GM10847 (cell line): ENCODE results near the gene RAB40B.

Experiments used
- POLR2A ChIP-seq: IDR thresholded peaks from 2 replicates; pipeline ENCODE4 v1.6.1; 2011; ENCODE audit not compliant: insufficient read length; ENCODE audit errors: extremely low read depth

Gene RAB40B

GRCh38 chr17:82638183-82638773 is 60.2 kb downstream of the RAB40B start:
- TF ChIP-seq POLR2A: no peak

DNA sequence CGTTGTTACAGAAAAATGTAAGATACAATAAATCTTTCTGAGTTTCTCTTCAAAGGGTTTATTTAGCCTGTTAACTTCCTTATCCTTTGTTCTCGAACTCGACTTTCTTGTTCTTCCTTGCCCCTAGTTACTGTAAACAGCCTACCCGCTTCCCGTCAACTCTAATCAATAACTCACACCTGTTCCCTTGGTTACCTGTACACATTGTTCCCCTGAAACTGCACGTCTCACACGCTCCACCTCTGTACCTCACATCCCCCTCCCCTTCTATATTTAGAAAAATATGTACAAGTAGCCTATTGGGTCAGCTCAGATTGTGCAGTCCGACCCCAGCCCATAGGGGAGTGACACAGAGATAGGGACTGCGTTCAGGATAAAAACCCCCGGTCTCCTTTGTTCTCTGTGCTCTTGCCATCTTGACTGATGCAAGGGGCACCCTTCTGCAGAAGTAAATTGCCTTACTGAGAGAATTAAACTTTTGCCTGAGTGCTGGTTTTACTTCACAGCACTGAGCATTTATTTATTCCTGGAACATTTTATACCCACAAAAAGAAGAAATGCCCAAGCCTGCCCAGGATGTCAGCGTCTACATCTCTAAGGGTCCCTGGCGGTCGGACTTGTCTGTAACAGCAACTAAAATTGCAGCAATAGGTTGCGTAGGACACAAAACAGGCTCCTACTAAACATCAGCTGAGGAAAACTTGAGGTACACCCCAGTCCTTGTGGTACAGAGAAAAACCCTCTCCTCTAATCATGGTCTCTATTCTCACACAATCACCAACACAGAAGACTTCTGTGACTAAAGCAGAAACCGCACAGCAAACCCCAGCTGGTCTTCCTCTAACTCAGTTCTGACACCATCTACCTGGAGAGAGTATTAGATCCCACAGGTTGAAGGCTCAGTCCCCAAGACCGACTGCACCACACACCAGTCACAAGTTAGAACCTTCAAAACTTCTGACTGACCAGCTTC is 61.6 kb downstream of the RAB40B start:
- TF ChIP-seq POLR2A: no peak

DNA sequence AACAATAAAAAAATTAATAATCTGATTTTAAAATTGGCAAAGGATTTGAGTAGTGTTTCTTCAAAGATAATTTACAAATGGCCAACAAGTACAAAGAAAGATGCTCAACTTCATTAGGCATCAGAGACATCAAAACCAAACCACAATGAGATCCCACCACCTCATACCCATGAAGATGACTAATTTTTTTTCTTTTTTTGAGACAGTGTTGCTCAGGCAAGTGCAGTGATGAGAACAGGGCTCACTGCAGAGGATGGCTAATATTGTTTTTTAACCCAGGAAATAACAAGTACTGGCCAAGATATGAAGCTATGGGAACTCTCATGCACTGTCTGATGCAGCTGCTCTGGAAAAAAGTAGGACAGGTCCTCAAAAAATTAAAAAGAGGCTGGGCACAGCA is 65.2 kb downstream of the RAB40B start:
- no peak for TF ChIP-seq POLR2A

GRCh38 chr17:82632451-82632850 is 66.0 kb downstream of the RAB40B start:
- no peak for TF ChIP-seq POLR2A

DNA sequence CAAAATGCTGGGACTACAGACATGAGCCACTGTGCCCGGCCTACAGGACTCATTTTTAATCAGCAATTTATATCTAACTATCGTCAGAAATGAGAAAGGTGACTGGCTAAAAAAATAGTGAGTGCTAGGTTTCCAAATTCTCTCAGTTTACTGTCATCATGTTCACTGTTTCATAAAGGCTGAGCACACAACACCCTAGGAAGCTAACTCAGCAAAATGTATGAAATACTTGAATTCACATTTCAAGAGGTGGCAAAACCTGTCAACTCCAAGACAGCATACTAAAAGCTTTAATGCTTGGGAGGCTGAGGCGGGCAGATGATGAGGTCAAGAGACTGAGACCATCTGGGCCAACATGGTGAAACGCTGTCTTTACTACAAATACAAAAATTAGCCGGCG is 67.0 kb downstream of the RAB40B start:
- no peak for TF ChIP-seq POLR2A

DNA sequence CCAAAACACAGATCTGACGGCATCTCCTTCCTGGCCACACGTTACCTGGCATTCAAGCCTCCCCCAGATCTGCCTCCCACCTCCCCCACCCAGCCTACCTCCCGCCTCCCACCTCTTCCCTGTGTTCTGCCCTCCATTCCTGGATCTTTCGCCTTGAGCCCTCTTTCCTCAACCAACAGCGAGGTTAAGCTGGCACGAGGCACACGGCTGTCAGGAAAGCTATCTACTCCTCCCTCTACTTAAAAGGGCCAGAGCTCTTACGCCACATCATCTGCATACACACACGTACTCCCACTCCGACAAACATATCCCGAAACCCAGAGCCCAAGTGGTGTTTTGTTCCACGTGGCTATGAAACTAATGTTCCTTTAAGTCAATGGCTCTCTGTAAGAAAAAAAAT is 68.3 kb downstream of the RAB40B start:
- no peak for TF ChIP-seq POLR2A

- no peak for TF ChIP-seq POLR2A
Observed at GRCh38 chr17:82629748-82630147, 68.8 kb downstream of the RAB40B start.

DNA sequence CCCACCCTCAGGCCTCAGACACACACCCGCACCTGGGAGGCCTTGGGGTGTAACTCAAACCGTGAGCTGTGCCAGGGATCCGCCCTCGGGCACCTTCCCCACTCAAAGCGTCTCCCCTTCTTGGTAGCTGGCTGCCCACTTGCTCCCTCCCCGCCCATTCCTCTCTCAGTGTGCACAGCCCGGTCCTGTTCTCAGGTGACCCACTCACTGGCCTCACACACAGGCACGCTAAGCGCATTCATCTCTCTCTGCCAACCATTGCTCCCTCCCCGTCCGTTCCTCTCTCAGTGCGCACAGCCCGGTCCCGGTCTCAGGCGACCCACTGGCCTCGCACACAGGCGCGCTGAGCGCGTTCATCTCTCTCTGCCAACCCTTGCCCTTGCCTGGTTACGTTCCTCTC is 71.1 kb downstream of the RAB40B start:
- TF ChIP-seq POLR2A: no peak

GRCh38 chr17:82623707-82624106 is 74.8 kb downstream of the RAB40B start:
- TF ChIP-seq POLR2A: no peak

GRCh38 chr17:82619641-82620040 is 78.9 kb downstream of the RAB40B start:
- no peak for TF ChIP-seq POLR2A

- no peak for TF ChIP-seq POLR2A
Observed at GRCh38 chr17:82619211-82619610, 79.3 kb downstream of the RAB40B start.

DNA sequence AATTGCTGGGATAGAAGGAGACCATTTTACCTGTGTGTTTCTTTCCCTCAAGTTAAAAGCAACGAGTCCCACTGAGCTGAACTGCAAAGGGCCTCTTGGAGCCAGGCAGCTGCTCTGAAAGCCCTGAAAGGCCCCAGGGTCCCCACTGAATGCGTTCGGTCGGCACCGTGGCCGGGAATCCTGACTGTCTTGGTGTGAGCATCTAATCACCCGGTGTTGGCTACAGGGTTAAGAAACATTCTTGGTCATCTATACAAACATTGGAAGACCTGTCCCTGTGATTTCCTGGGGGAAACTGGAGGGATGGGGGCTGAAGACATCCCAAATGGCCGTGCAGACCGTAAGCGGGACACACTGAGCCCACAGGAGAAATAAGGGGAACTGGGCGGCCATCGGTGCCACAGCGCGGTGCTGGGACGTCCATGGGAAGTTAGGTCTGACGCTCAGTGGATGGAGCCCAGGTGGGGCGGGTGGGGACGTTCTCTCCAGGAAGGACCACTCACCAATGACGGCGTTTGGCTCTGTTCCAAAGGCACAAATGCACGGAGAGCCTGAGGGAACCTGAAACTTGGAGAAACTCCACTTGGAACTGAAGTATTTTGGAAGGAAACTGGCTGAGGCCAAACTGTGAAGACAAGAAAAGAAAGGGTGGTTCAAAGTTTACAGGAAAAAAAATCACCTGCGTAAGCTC is 82.3 kb downstream of the RAB40B start:
- no peak for TF ChIP-seq POLR2A

- TF ChIP-seq POLR2A: no peak
Observed at GRCh38 chr17:82615084-82616020, 83.1 kb downstream of the RAB40B start.

DNA sequence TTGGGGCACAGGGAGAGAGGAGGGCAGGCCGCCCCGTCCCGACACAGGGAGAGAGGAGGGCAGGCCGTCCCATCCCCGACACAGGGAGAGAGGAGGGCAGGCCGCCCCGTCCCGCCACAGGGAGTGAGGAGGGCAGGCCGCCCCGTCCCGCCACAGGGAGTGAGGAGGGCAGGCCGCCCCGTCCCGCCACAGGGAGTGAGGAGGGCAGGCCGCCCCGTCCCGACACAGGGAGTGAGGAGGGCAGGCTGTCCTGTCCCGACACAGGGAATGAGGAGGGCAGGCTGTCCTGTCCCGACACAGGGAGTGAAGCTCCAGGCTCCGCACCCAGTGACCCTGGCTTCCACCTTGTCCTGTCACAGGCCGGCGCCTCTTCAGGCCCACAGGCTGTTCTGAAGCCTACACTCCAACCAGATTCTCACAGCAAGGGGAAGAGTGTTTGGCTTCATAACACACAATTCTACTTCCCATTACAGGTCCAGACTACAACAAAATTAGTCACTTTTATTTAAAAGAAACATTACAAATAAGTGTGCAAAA is 84.3 kb downstream of the RAB40B start:
- no peak for TF ChIP-seq POLR2A
